Stimulated activated naive B cell treated with anti-CD40 and anti-IgM and Interleukin-4, amounts not matched to agents 10 μg/mL and 1 μg/mL and 100 μg/mL, for 72 hours (primary cell): ENCODE results near the gene FPGS.

Experiments used
- ATAC-seq, 2 donors: fragments of 150-1000 bp; cut with Tn5 transposase; replicated peaks; 2 replicates each; pipeline ENCODE4 v1.10.0; 2021; ENCODE audit warnings: moderate library complexity in 1 of 2
- DNase-seq: peaks from one replicate; pipeline ENCODE4 v3.0.0; 2021
- H3K27ac Mint-ChIP-seq: one replicate; pipeline ENCODE4 v1.8.0; 2022; ENCODE audit warnings: mild to moderate bottlenecking, mixed read lengths
- H3K27me3 Mint-ChIP-seq, 2 donors: one replicate each; pipeline ENCODE4 v1.8.0; 2022; ENCODE audit warnings: mixed read lengths in 2 of 2
- H3K36me3 Mint-ChIP-seq, 2 donors: one replicate each; pipeline ENCODE4 v1.8.0; 2022; ENCODE audit warnings: mixed read lengths in 2 of 2, mild to moderate bottlenecking in 1 of 2
- H3K4me1 Mint-ChIP-seq, 2 donors: one replicate each; pipeline ENCODE4 v1.8.0; 2022; ENCODE audit warnings: mixed read lengths in 2 of 2, mild to moderate bottlenecking in 1 of 2
- H3K4me3 Mint-ChIP-seq, 2 donors: one replicate each; pipeline ENCODE4 v1.8.0; 2022; ENCODE audit warnings: mild to moderate bottlenecking in 2 of 2, mixed read lengths in 2 of 2, moderate library complexity in 1 of 2
- H3K9me3 Mint-ChIP-seq, 2 donors: one replicate each; pipeline ENCODE4 v1.8.0; 2022; ENCODE audit warnings: mixed read lengths in 2 of 2, mild to moderate bottlenecking in 1 of 2

Gene FPGS

DNA sequence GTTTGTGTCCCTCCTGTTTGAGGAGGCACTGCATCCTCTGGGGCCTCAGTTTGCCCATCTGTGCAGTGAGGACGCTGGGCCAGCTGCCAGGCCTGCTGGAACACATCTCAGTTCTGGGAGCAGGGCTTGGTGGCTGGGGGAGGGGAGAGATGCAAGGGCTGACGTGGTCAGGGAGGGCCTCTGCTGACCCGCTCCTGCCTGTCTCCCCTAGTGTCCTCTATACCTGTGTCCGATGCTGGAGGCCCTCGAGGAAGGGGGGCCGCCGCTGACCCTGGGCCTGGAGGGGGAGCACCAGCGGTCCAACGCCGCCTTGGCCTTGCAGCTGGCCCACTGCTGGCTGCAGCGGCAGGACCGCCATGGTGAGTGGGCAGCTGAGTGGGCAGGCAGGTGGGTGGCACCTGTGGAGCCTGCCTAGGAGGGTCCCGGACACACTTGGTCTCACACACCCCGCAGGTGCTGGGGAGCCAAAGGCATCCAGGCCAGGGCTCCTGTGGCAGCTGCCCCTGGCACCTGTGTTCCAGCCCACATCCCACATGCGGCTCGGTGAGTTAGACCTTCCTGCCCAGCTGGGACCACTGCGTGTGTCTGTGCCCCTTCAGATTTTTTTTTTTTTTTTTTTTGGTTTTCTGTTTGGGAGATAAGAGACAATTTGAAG, 5.8 kb downstream of the FPGS start:
- Mint-ChIP-seq H3K27ac (peak overlapping the region; percentile 47), H3K27me3 (no peaks in the 10 kb centered on the region), H3K4me1 (peaks cover 13 to 26% of the 10 kb centered on the region in 2 donors), H3K4me3 (no peak overlapping the region), H3K9me3 (no peaks in the 10 kb centered on the region), H3K36me3 (peaks cover 37 to 45% of the 10 kb centered on the region in 2 donors)
- DNase-seq (no peak), ATAC-seq (no peak)

DNA sequence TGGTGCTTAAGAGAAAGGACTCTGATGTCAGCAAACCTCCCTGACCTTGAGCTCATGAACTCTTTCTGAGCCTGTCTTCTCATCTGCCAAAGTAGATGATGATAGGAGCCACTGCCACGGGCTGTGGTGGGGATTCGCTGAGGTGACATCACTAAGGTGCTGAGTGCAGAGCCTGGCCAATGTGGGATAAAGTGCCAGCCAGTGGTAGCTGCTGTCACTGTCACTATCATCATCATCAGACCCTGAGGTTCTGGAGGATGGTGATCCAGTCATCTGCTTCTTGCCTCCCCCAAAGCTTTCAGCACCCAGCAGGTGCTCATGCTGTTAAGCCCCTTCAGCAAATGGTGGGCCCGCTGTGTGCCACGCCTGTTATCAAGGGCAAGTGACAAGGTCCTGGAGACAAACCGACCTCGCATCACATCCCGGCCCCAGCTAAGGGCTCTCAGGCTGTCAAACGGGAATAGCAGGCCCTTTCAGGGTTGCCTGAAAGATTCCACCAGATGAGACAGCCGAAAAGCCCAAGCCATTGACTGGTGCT, 6.4 kb downstream of the FPGS start:
- ATAC-seq (no peak), DNase-seq (no peak)
- Mint-ChIP-seq H3K27me3 (no peaks in the 10 kb centered on the region), H3K4me3 (no peak overlapping the region), H3K4me1 (peaks cover 9 to 20% of the 10 kb centered on the region in 2 donors), H3K36me3 (peaks cover 38 to 49% of the 10 kb centered on the region in 2 donors), H3K9me3 (no peaks in the 10 kb centered on the region), H3K27ac (peak overlapping the region; percentile 47)

DNA sequence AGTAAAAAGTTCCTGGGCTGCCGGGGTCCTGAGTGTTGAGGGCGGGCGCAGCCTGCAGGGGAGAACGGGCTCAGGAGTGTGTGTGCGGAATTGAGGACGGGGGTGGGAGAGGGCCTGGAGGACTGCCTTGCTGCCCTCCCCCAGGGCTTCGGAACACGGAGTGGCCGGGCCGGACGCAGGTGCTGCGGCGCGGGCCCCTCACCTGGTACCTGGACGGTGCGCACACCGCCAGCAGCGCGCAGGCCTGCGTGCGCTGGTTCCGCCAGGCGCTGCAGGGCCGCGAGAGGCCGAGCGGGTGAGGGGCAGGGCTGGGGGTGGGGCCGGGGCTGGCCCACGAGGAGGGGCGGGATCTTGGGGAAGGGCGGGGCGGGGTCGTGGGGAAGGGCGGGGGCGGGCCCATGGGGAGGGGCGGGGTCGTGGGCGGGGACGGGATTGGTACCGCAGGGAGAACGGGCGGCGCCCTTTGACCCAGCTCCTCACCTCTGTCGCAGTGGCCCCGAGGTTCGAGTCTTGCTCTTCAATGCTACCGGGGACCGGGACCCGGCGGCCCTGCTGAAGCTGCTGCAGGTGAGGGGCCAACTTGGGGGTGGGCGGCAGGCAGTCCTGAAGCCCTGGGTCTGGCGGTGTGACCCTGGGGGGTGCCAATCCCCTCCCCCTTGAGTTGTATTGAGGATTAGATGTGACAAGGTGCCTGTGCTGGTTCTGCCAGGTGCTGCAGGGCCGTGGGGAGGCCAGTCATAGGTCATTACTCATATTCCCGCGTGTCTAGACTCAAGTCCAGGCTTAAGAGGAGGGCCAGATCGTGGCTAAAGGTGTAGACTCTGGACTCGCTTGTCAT, 7.1 kb downstream of the FPGS start:
- H3K27ac Mint-ChIP-seq = no peak overlapping the region
- H3K36me3 Mint-ChIP-seq = peaks cover 42 to 55% of the 10 kb centered on the region in 2 donors
- DNase-seq (no peak), ATAC-seq (no peak)
- H3K4me1 Mint-ChIP-seq = peaks cover 9 to 14% of the 10 kb centered on the region in 2 donors
- no peaks in the 10 kb centered on the region for H3K9me3 Mint-ChIP-seq
- no peaks in the 10 kb centered on the region for H3K27me3 Mint-ChIP-seq
- no peak overlapping the region for H3K4me3 Mint-ChIP-seq

DNA sequence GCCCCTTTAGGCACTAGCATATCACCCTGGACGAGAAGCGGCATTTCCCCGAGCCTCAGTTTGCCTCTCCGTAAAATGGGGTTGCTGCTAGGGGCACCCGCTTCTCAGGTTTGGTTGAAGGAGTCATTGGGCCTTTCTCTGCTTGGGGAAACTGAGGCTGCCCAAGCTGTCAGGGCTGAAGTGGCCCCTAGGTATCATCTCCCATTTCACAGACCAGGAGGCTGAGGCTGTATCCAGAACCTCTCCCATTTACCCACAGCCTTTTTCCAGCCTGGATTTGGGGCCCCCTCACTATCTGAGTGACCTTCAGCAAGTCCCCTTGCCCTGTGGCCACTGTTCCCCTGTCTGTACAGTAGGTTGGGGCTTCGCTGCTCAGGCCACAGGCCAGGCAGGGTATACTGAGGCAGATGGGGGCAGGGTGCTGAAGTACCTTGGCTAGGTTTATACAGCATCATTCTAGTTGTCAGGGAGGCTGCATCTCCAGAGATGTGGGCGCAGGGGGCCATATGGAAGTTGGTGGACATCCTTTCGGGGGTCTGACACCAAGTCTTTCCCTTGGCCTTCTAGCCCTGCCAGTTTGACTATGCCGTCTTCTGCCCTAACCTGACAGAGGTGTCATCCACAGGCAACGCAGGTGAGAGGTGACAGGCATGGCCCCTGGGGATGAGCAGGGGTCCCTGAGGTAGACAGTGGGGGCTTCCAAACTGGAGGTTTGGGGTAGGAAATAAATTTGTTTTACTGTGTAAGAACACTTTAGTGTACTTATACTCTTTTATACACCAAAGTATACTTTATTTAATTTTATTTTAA, 7.9 kb downstream of the FPGS start:
- no peak for DNase-seq
- H3K36me3 Mint-ChIP-seq = peaks cover 45 to 56% of the 10 kb centered on the region in 2 donors
- H3K27me3 Mint-ChIP-seq = no peaks in the 10 kb centered on the region
- no peak overlapping the region for H3K27ac Mint-ChIP-seq
- no peaks in the 10 kb centered on the region for H3K9me3 Mint-ChIP-seq
- H3K4me3 Mint-ChIP-seq = no peak overlapping the region
- H3K4me1 Mint-ChIP-seq = peaks cover 9 to 14% of the 10 kb centered on the region in 2 donors
- ATAC-seq = no peak

DNA sequence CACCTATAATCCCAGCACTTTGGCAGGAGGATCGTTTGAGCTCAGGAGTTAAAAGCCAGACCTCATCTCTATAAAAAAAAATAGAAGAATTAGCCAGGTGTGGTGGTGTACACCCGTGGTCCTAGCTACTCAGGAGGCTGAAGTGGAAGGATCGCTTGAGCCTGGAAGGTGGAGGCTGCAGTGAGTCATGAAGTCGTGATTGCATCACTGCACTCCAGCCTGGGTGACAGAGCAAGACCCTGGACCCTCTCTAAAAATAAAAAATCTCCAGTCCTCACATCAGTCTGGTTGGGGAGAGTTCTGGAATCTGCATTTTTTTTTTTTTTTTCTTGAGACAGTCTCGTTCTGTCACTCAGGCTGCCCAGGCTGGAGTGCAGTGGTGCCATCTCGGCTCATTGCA, 9.3 kb downstream of the FPGS start:
- ATAC-seq (no peak), DNase-seq (no peak)
- Mint-ChIP-seq H3K4me1 (peaks cover 5 to 9% of the 10 kb centered on the region in 2 donors), H3K4me3 (no peak overlapping the region), H3K36me3 (peaks cover 37 to 54% of the 10 kb centered on the region in 2 donors), H3K27me3 (no peaks in the 10 kb centered on the region), H3K27ac (no peak overlapping the region), H3K9me3 (no peaks in the 10 kb centered on the region)

DNA sequence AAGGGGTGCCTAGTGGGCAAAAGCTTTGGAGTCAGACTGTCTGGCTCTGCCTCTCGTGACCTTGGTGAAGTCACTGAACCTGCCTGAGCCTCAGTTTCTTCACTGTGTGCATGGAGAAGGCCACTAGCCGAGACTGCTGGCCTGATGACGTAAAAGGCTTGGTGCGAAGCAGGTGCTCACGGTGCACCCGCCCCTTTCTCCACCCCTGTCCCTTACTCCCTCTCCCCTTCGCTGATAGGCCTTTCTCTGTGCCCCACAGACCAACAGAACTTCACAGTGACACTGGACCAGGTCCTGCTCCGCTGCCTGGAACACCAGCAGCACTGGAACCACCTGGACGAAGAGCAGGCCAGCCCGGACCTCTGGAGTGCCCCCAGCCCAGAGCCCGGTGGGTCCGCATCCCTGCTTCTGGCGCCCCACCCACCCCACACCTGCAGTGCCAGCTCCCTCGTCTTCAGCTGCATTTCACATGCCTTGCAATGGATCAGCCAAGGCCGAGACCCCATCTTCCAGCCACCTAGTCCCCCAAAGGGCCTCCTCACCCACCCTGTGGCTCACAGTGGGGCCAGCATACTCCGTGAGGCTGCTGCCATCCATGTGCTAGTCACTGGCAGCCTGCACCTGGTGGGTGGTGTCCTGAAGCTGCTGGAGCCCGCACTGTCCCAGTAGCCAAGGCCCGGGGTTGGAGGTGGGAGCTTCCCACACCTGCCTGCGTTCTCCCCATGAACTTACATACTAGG, 10.4 kb downstream of the FPGS start:
- no peaks in the 10 kb centered on the region for H3K27me3 Mint-ChIP-seq
- DNase-seq (no peak), ATAC-seq (no peak)
- no peaks in the 10 kb centered on the region for H3K9me3 Mint-ChIP-seq
- H3K27ac Mint-ChIP-seq = no peak overlapping the region
- no peak overlapping the region for H3K4me3 Mint-ChIP-seq
- peaks cover 5 to 8% of the 10 kb centered on the region in 2 donors for H3K4me1 Mint-ChIP-seq
- peaks cover 42 to 54% of the 10 kb centered on the region in 2 donors for H3K36me3 Mint-ChIP-seq

DNA sequence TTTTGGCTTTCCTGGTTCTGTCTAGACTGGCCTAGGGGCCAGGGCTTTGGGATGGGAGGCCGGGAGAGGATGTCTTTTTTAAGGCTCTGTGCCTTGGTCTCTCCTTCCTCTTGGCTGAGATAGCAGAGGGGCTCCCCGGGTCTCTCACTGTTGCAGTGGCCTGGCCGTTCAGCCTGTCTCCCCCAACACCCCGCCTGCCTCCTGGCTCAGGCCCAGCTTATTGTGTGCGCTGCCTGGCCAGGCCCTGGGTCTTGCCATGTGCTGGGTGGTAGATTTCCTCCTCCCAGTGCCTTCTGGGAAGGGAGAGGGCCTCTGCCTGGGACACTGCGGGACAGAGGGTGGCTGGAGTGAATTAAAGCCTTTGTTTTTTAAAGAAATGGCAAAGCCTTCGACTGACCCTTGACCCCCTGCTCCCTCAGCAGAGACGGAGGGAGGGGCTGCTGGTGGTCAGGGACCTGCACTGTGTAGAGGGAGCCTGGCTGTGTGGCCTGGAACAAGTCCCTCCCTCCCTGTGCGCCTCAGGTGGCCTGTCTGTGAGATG, 11.1 kb downstream of the FPGS start:
- no peak overlapping the region for H3K4me3 Mint-ChIP-seq
- no peaks in the 10 kb centered on the region for H3K27me3 Mint-ChIP-seq
- no peak for ATAC-seq
- H3K27ac Mint-ChIP-seq = peak overlapping the region; percentile 25
- no peak for DNase-seq
- peaks cover 47 to 57% of the 10 kb centered on the region in 2 donors for H3K36me3 Mint-ChIP-seq
- peaks cover 7 to 8% of the 10 kb centered on the region in 2 donors for H3K4me1 Mint-ChIP-seq
- no peaks in the 10 kb centered on the region for H3K9me3 Mint-ChIP-seq

DNA sequence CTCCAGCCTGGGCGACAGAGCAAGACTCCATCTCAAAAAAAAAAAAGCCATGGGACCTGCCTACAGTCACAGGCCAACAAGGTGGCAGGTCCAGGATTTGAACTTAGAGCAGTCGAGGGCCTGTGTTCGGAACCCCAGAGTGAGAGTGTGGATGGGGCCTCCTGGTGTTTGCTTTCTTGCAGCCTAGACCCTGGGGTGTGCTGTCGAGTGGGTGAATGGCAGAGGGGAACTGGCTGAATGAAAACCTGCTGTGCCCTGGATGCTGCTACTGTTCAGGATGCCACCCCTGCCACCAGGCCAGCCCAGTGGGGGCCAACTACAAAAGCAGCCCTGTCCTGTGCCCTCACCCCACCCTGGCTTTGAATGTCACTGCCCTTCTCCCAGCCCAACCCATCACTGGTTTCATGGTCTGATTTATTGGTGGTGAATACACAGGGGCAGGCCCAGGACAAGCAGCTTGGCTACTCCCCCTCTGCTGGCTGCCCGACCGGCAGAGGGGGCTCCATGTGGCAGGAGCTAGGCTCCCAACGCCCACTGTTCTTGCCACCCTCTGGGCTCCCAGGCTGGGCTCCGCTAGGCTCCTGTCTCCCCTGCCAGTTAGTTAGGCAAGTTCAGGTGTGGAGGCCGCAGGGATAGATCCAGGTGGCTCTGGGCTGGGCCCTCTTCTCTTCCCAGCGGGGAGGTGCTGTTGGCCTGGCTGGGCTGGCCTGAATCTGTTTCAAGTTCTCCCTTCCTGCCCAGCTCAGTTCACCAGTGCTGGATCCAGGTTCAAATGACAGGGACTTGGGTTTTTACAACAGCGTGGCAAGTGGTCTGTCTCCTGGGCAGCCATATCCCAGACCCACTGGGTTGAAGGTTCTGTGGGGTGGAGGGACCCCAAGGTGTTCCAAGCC, 12.2 kb downstream of the FPGS start:
- ATAC-seq = no peak
- Mint-ChIP-seq H3K4me3 (peak overlapping the region in 1 of 2 donors; percentile 46), H3K27ac (peak overlapping the region; percentile 67), H3K36me3 (peaks cover 46 to 57% of the 10 kb centered on the region in 2 donors), H3K27me3 (no peaks in the 10 kb centered on the region), H3K4me1 (peaks cover 7 to 8% of the 10 kb centered on the region in 2 donors), H3K9me3 (no peaks in the 10 kb centered on the region)
- DNase-seq = no peak

DNA sequence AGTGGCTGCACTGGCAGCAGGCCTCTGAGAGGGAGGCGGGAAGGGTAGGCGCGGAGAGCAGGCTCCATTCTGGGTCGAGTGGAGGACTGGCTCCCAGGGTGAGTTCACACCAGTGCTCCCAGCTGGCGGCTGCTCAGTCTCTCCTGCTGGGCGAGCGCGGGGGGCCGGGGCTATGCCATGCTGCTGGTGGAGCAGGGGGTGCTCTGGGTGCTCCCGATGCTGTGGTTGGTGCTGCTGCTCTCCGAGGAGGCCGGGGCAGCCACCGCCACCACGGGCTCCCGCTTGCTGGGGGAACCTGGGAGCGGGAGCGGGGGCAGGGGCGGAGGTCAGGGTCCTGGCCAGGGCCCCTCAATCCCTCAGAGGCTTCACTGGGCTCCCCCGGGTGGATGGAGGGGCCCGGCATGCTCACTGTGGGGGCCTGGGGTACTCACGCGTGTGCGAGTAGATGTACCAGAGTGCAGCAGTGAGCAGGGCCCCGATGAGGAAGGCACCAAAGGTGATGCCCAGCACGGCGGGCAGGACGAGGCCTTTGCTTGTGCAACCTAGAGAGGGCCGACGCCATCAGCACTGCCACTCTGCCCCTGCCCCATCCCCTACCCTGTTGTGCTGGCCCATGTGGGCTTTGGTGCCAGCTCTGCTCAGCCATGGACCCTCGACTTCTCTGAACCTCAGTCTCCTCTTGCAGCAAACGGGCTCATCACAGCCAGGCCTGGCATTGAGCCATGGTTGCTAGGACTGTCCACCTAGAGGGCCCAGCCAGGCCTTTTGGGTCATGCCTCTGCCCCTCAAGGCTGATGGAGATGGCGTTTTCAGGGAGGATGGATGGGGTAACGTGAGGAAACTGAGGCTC, 13.1 kb downstream of the FPGS start:
- no peak for DNase-seq
- Mint-ChIP-seq H3K9me3 (no peaks in the 10 kb centered on the region), H3K36me3 (peaks cover 41 to 53% of the 10 kb centered on the region in 2 donors), H3K27ac (peak overlapping the region; percentile 67), H3K27me3 (no peaks in the 10 kb centered on the region), H3K4me3 (no peak overlapping the region), H3K4me1 (peaks cover 7 to 8% of the 10 kb centered on the region in 2 donors)
- ATAC-seq = peak in 1 of 2 donors; percentile 8

DNA sequence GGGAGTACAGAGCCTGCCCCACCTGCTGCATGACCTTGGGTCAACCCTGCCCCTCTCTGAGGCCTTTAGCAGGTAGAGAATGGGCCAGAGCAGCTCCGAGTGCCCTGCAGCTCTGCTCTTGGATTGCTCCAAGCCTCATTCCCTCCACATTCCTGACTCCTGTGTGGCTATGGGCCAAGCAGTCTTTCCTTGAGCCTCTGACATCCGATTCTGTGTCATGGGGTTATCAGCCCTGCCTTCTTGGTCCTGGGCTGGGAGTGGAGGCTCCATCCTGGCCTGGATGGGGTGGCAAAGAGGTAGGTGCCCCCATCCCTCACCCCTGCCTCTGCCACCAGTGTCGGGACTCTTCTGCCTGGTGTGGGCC, 13.7 kb downstream of the FPGS start:
- ATAC-seq = no peak
- no peaks in the 10 kb centered on the region for H3K27me3 Mint-ChIP-seq
- no peak overlapping the region for H3K4me3 Mint-ChIP-seq
- H3K4me1 Mint-ChIP-seq = peaks cover 7 to 8% of the 10 kb centered on the region in 2 donors
- H3K27ac Mint-ChIP-seq = peak overlapping the region; percentile 49
- peaks cover 43 to 55% of the 10 kb centered on the region in 2 donors for H3K36me3 Mint-ChIP-seq
- DNase-seq = no peak
- H3K9me3 Mint-ChIP-seq = no peaks in the 10 kb centered on the region

DNA sequence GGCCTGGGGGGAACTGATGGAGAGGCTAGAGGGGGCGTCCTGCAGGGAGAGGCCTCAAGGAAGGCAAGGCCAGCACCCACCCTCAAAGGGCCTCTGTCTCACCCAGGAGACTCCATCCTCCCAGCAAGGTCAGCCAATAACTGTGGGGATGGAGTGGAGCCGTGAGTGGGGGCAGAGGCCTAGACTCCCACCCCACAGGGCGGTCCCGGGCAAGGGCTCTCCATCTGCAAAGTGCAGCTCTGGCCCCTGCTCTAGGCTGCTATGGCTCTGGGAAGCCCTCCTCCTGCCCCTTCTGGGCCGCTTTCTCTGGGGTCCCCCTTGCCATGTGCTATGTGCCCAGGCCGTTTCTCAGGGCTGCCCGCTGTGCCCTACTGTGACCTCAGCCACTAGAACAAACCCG, 14.0 kb downstream of the FPGS start:
- Mint-ChIP-seq H3K27ac (peak overlapping the region; percentile 82), H3K9me3 (no peaks in the 10 kb centered on the region), H3K36me3 (peaks cover 43 to 55% of the 10 kb centered on the region in 2 donors), H3K4me1 (peaks cover 7 to 8% of the 10 kb centered on the region in 2 donors), H3K27me3 (no peaks in the 10 kb centered on the region), H3K4me3 (no peak overlapping the region)
- peak in 1 of 2 donors; percentile 9 for ATAC-seq
- no peak for DNase-seq

DNA sequence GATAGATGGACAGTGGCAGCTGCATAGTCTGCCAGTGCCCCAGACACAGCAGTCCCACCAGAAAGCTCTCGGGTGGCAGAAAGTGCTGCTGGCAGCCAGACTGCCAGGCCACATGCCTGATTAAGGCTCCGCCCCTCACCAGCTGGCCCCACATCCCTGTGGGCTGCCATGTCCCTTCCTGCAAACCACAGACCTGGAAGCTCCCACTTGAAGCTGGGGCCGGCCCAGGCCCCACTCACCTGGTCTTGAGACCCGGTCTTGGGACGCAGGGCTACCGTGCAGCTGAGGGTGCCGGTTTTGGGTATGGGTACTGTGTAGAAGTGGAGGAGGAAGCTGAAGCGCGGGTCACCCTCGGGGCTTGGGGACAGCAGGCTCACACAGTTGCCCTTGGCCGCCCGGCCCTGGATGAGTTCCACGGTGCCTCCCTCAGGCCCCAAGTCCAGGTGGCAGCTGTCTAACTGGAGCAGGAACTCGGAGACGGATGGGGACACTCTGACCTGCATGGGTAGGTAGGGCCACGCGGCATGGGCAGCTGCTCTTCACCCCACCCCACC, 15.3 kb downstream of the FPGS start:
- Mint-ChIP-seq H3K27ac (peak overlapping the region; percentile 86), H3K36me3 (peaks cover 38 to 54% of the 10 kb centered on the region in 2 donors)

More for the DNA sequence above, 15.3 kb downstream of the FPGS start:
- peak in 1 of 2 donors; percentile 6 for ATAC-seq
- Mint-ChIP-seq H3K4me3 (no peak overlapping the region), H3K27me3 (no peaks in the 10 kb centered on the region), H3K9me3 (no peaks in the 10 kb centered on the region), H3K4me1 (peaks cover 7 to 8% of the 10 kb centered on the region in 2 donors)
- DNase-seq = no peak
